HL-60/S4 (cell line): ENCODE results near the gene EPB41L4A.
"Not testable (repeated sequence)": the region's sequence is repeated elsewhere in the genome, so short reads cannot be mapped to it uniquely, and the experiment has no call there.

Source experiments
- in situ Hi-C: fragments of 300-500 bp; cut with MboI; formaldehyde crosslinking; loops from 2 replicates; pipeline ENCODE4 v1.14.3; 2022; ENCODE audit warnings: low sequenced_read_pairs

EPB41L4A gene

GRCh38 chr5:112263469-112263868 lies 155.6 kb downstream of the EPB41L4A start:
- in situ Hi-C loops = no loop called here

GRCh38 chr5:112258571-112258970 lies 160.5 kb downstream of the EPB41L4A start:
- in situ Hi-C loops = no loop called here

GRCh38 chr5:112257976-112258375 lies 161.1 kb downstream of the EPB41L4A start:
- in situ Hi-C loops = no loop called here

- in situ Hi-C loops = no loop called here
Observed at GRCh38 chr5:112257005-112257404, 162.1 kb downstream of the EPB41L4A start.

GRCh38 chr5:112254303-112254702 lies 164.8 kb downstream of the EPB41L4A start:
- in situ Hi-C loops = no loop called here

- in situ Hi-C loops = no loop called here
Observed at GRCh38 chr5:112253478-112254250, 165.4 kb downstream of the EPB41L4A start.

GRCh38 chr5:112250551-112250950 lies 168.5 kb downstream of the EPB41L4A start:
- in situ Hi-C loops = no loop called here

GRCh38 chr5:112248623-112249022 lies 170.5 kb downstream of the EPB41L4A start:
- in situ Hi-C loops = no loop called here

GRCh38 chr5:112247960-112248359 lies 171.1 kb downstream of the EPB41L4A start:
- in situ Hi-C loops = no loop called here

- in situ Hi-C loops = no loop called here
Observed at GRCh38 chr5:112245656-112246055, 173.4 kb downstream of the EPB41L4A start.

GRCh38 chr5:112239996-112240395 lies 179.1 kb downstream of the EPB41L4A start:
- in situ Hi-C loops = no loop called here

GRCh38 chr5:112238473-112238872 lies 180.6 kb downstream of the EPB41L4A start:
- in situ Hi-C loops = no loop called here

- in situ Hi-C loops = no loop called here
Observed at GRCh38 chr5:112237456-112237855, 181.6 kb downstream of the EPB41L4A start.

GRCh38 chr5:112234000-112234399 lies 185.1 kb downstream of the EPB41L4A start:
- in situ Hi-C loops = no loop called here

GRCh38 chr5:112232667-112233066 lies 186.4 kb downstream of the EPB41L4A start:
- in situ Hi-C loops = no loop called here

- in situ Hi-C loops = no loop called here
Observed at GRCh38 chr5:112230606-112231005, 188.5 kb downstream of the EPB41L4A start.

GRCh38 chr5:112228667-112229066 lies 190.4 kb downstream of the EPB41L4A start:
- in situ Hi-C loops = no loop called here

- in situ Hi-C loops = no loop called here
Observed at GRCh38 chr5:112227911-112228631, 191.0 kb downstream of the EPB41L4A start.

GRCh38 chr5:112226215-112226614 lies 192.9 kb downstream of the EPB41L4A start:
- in situ Hi-C loops = no loop called here

GRCh38 chr5:112222997-112223396 lies 196.1 kb downstream of the EPB41L4A start:
- in situ Hi-C loops = not testable (repeated sequence)

- in situ Hi-C loops = no loop called here
Observed at GRCh38 chr5:112221128-112221527, 197.9 kb downstream of the EPB41L4A start.

- in situ Hi-C loops = no loop called here
Observed at GRCh38 chr5:112219000-112219399, 200.1 kb downstream of the EPB41L4A start.
